GM23338 (cell line): ENCODE results near the gene RAPGEFL1. TPM values are rescaled to one million over a fixed set of nuclear protein-coding genes. Genes with fewer than 3 reads are reported as not detected.

ENCODE experiments used
- ATAC-seq: fragments of 200-7000 bp; cut with Tn5 transposase; 3 replicates; pipeline ENCODE4 v1.9.1; 2020
- DNase-seq: peaks from one replicate; pipeline ENCODE4 v3.0.0-alpha.2; 2015; ENCODE audit warnings: low spot score
- H2AFZ ChIP-seq: fragments of 200-600 bp; sonication (generic); 2 replicates; pipeline ENCODE4 v1.8.0; 2016; ENCODE audit warnings: antibody characterized with exemption, mild to moderate bottlenecking, moderate library complexity
- H3F3A ChIP-seq: fragments of 200-600 bp; sonication (generic); replicated peaks from 2 replicates; pipeline ENCODE4 v1.8.0; 2017; ENCODE audit warnings: antibody characterized with exemption, mixed run types, low read depth
- H3K27ac ChIP-seq: fragments of 200-600 bp; sonication (generic); 2 replicates; pipeline ENCODE4 v1.6.1; 2016; ENCODE audit warnings: low read depth
- H3K27me3 ChIP-seq: fragments of 200-600 bp; sonication (generic); 2 replicates; pipeline ENCODE4 v1.8.0; 2016; ENCODE audit warnings: mild to moderate bottlenecking, mixed run types, moderate library complexity; ENCODE audit not compliant: insufficient read depth
- H3K36me3 ChIP-seq: fragments of 200-600 bp; sonication (generic); 2 replicates; pipeline ENCODE4 v1.8.0; 2016; ENCODE audit warnings: mild to moderate bottlenecking; ENCODE audit not compliant: insufficient read depth
- H3K4me1 ChIP-seq: fragments of 200-600 bp; sonication (generic); 2 replicates; pipeline ENCODE4 v1.8.0; 2016; ENCODE audit warnings: mild to moderate bottlenecking, moderate library complexity; ENCODE audit not compliant: insufficient read depth
- H3K4me2 ChIP-seq: fragments of 200-600 bp; sonication (generic); 2 replicates; pipeline ENCODE4 v1.7.1; 2017; ENCODE audit warnings: mixed run types
- H3K4me3 ChIP-seq: fragments of 200-600 bp; sonication (generic); 2 replicates; pipeline ENCODE4 v1.6.1; 2016; ENCODE audit warnings: mixed run types
- H3K79me2 ChIP-seq: fragments of 200-600 bp; sonication (generic); replicated peaks from 2 replicates; pipeline ENCODE4 v1.8.0; 2017; ENCODE audit warnings: mild to moderate bottlenecking; ENCODE audit not compliant: insufficient read depth
- H3K9me2 ChIP-seq: fragments of 200-600 bp; sonication (generic); 2 replicates; pipeline ENCODE4 v1.8.0; 2017; ENCODE audit not compliant: insufficient read depth
- H4K20me1 ChIP-seq: fragments of 200-600 bp; sonication (generic); replicated peaks from 2 replicates; pipeline ENCODE4 v1.8.0; 2017; ENCODE audit warnings: mild to moderate bottlenecking; ENCODE audit not compliant: insufficient read depth
- H3K27ac Mint-ChIP-seq: 2 replicates; pipeline ENCODE4 v1.8.0; 2020; ENCODE audit warnings: inconsistent platforms, mild to moderate bottlenecking, moderate library complexity, mixed read lengths
- H3K27me3 Mint-ChIP-seq: 3 replicates; pipeline ENCODE4 v1.8.0; 2022; ENCODE audit warnings: low read depth, mild to moderate bottlenecking, moderate library complexity, mixed read lengths, inconsistent platforms; ENCODE audit not compliant: insufficient read depth, poor library complexity
- H3K36me3 Mint-ChIP-seq: 3 replicates; pipeline ENCODE4 v1.8.0; 2021; ENCODE audit warnings: low read depth, mild to moderate bottlenecking, inconsistent platforms, moderate library complexity, mixed read lengths
- H3K4me1 Mint-ChIP-seq: 3 replicates; pipeline ENCODE4 v1.8.0; 2020; ENCODE audit warnings: mild to moderate bottlenecking, inconsistent platforms, mixed read lengths
- H3K4me3 Mint-ChIP-seq: 3 replicates; pipeline ENCODE4 v1.8.0; 2021; ENCODE audit warnings: moderate library complexity, mild to moderate bottlenecking, inconsistent platforms, mixed read lengths
- H3K9me3 Mint-ChIP-seq: 3 replicates; pipeline ENCODE4 v1.8.0; 2020; ENCODE audit warnings: moderate library complexity, mild to moderate bottlenecking, inconsistent platforms, mixed read lengths
- CREB1 ChIP-seq: fragments of 250-450 bp; sonication (Bioruptor Pico); IDR thresholded peaks from 2 replicates; pipeline ENCODE4 v1.5.0; 2020; ENCODE audit warnings: low read depth, mild to moderate bottlenecking, moderate library complexity
- CTCF ChIP-seq, 2 experiments: fragments of 200-600 bp in 1 of 2; sonication (generic) in 1 of 2; conservative IDR thresholded peaks; 2 replicates each; pipeline versions ENCODE4 v1.5.1 to v1.6.1; 2016 to 2017; ENCODE audit warnings: antibody characterized with exemption in 2 of 2, low read depth in 2 of 2, mild to moderate bottlenecking in 2 of 2, moderate library complexity in 1 of 2
- ETS1 ChIP-seq: IDR thresholded peaks from 2 replicates; pipeline ENCODE4 v1.6.1; 2016; ENCODE audit warnings: antibody characterized with exemption
- EZH2 ChIP-seq: fragments of 200-600 bp; sonication (generic); IDR thresholded peaks from one replicate; pipeline ENCODE4 v1.8.0; 2017; ENCODE audit warnings: antibody characterized with exemption, mild to moderate bottlenecking, low read depth; ENCODE audit not compliant: unreplicated experiment
- EZH2phosphoT487 ChIP-seq: fragments of 200-600 bp; sonication (generic); IDR thresholded peaks from one replicate; pipeline ENCODE4 v1.8.1; 2018; ENCODE audit warnings: antibody characterized with exemption; ENCODE audit not compliant: unreplicated experiment
- NANOG ChIP-seq: IDR thresholded peaks from 2 replicates; pipeline ENCODE4 v1.6.1; 2016; ENCODE audit warnings: antibody characterized with exemption, borderline replicate concordance
- POLR2AphosphoS5 ChIP-seq: IDR thresholded peaks from 2 replicates; pipeline ENCODE4 v1.6.1; 2016; ENCODE audit warnings: antibody characterized with exemption, low read depth
- REST ChIP-seq: IDR thresholded peaks from one replicate; pipeline ENCODE4 v1.6.1; 2018; ENCODE audit warnings: antibody characterized with exemption; ENCODE audit not compliant: unreplicated experiment
- STAT1 ChIP-seq: IDR thresholded peaks from one replicate; pipeline ENCODE4 v1.6.1; 2016; ENCODE audit warnings: antibody characterized with exemption; ENCODE audit not compliant: unreplicated experiment
- ZNF114 ChIP-seq: fragments of 250-450 bp; sonication (Bioruptor Pico); IDR thresholded peaks from 2 replicates; pipeline ENCODE4 v1.5.0; 2020; ENCODE audit warnings: mild to moderate bottlenecking, moderate library complexity
- ZNF462 ChIP-seq: fragments of 250-450 bp; sonication (Bioruptor Pico); IDR thresholded peaks from 2 replicates; pipeline ENCODE4 v1.5.0; 2020; ENCODE audit warnings: mild to moderate bottlenecking, moderate library complexity
- polyA plus RNA-seq: library from polyadenylated mRNA; unstranded; fragments of >200 nt; fragmentation: Nextera tagmentation; extraction: Ambion mirVana; gene quantifications from 2 replicates; pipeline ENCODE4 v1.2.1, GENCODE V29; 2016
- total RNA-seq: library from RNA; depleted of rRNA; stranded (reverse); fragments of >200 nt; shearing (Covaris generic); gene quantifications from 2 replicates; pipeline ENCODE4 v1.2.3, GENCODE V29; 2014

The RAPGEFL1 gene
- total and polyA plus RNA-seq, 2 experiments from 2014 or later, result 6.7 to 14.0 TPM

GRCh38 chr17:40243761-40244160 lies 66.5 kb downstream of the RAPGEFL1 start:
- Mint-ChIP-seq H3K27ac (no peak overlapping the region), H3K36me3 (no peaks in the 10 kb centered on the region), H3K4me3 (no peak overlapping the region), H3K27me3 (no peaks in the 10 kb centered on the region), H3K4me1 (no peaks in the 10 kb centered on the region), H3K9me3 (no peaks in the 10 kb centered on the region)
- H3K27ac ChIP-seq, result no peak overlapping the region
- H3K36me3 ChIP-seq, result no peaks in the 10 kb centered on the region
- H3K4me2 ChIP-seq, result no peak overlapping the region
- no peaks in the 10 kb centered on the region for H3K27me3 ChIP-seq
- DNase-seq (no peak), ATAC-seq (no peak)
- no peak overlapping the region for H2AFZ ChIP-seq
- no peaks in the 10 kb centered on the region for H3K4me1 ChIP-seq
- no peak overlapping the region for H3K4me3 ChIP-seq
- H4K20me1 ChIP-seq, result peaks cover 27% of the 10 kb centered on the region
- no peaks in the 10 kb centered on the region for H3K9me2 ChIP-seq
- TF ChIP-seq CTCF (conservative IDR thresholded peaks at IDR 0.05; ENCODE audit: low read depth in 2 of 2) (no peak), NANOG (no peak), EZH2phosphoT487 (no peak), POLR2AphosphoS5 (no peak), CREB1 (CRISPR knock-in tag) (no peak), REST (no peak), STAT1 (no peak), ZNF114 (CRISPR knock-in tag) (no peak), EZH2 (no peak), ETS1 (no peak), ZNF462 (CRISPR knock-in tag) (no peak)
- peaks cover 75% of the 10 kb centered on the region for H3K79me2 ChIP-seq
- peaks cover 14% of the 10 kb centered on the region; the same call in 1 of the 2 replicates for H3F3A ChIP-seq
